Measurements from ENCODE around the gene DGKH. TPM values are rescaled to one million over a fixed set of nuclear protein-coding genes. Genes with fewer than 3 reads are reported as not detected.

DGKH gene
- total RNA-seq, 1 experiment from 2014 or later: 9.3 TPM

GRCh38 chr13:42215578-42216421 lies 167.4 kb downstream of the DGKH start:
- no TSS peak for BruUV-seq (replicated peaks)
- ChIA-PET CTCF (interaction anchor here (0.7 kb wide), 1 partner anchor 57 kb away, joined by 3 read pairs; no protein-coding TSS in a partner anchor), POLR2A (ENCODE audit: unreplicated experiment) (no interaction called here)
- Histone ChIP-seq H3K36me3 (ENCODE audit: low read depth) (no peaks in the 10 kb centered on the region), H2AFZ (no peak overlapping the region), H3K27me3 (ENCODE audit: insufficient read depth, low read depth) (no peaks in the 10 kb centered on the region), H3K79me2 (ENCODE audit: low read depth) (no peaks in the 10 kb centered on the region), H3K4me3 (no peak overlapping the region), H3F3A (ENCODE audit: insufficient read depth, low read depth) (no peaks in the 10 kb centered on the region), H3K9me3 (ENCODE audit: insufficient read depth, low read depth) (no peaks in the 10 kb centered on the region), H3K27ac (no peak overlapping the region), H3K4me2 (no peak overlapping the region), H3K4me1 (replicated peaks; ENCODE audit: insufficient read depth) (no peaks in the 10 kb centered on the region), H3K9me2 (ENCODE audit: insufficient read depth) (no peaks in the 10 kb centered on the region), H4K20me1 (ENCODE audit: insufficient read depth) (no peaks in the 10 kb centered on the region)
- intact Hi-C loops (cut with micrococcal nuclease; ENCODE audit: unreplicated experiment): loop anchor here (5.0 kb wide), 1 partner anchor 548 kb away; no protein-coding TSS in a partner anchor
- no peak for TF ChIP-seq EZH2 (IDR thresholded peaks at IDR 0.05; ENCODE audit: low read depth)
- TF ChIP-seq CTCF (conservative IDR thresholded peaks at IDR 0.05): peak; percentile 64
- peak in 1 of 2 experiments; percentile 24 for DNase-seq

- Histone ChIP-seq H3K4me3 (no peak overlapping the region), H4K20me1 (ENCODE audit: insufficient read depth) (no peaks in the 10 kb centered on the region), H3K9me2 (ENCODE audit: insufficient read depth) (no peaks in the 10 kb centered on the region), H3K4me2 (no peak overlapping the region), H3K27ac (no peak overlapping the region), H2AFZ (no peak overlapping the region), H3K79me2 (ENCODE audit: low read depth) (no peaks in the 10 kb centered on the region), H3K9me3 (ENCODE audit: insufficient read depth, low read depth) (no peaks in the 10 kb centered on the region), H3K27me3 (ENCODE audit: insufficient read depth, low read depth) (no peaks in the 10 kb centered on the region), H3F3A (ENCODE audit: insufficient read depth, low read depth) (no peaks in the 10 kb centered on the region), H3K36me3 (ENCODE audit: low read depth) (no peaks in the 10 kb centered on the region), H3K4me1 (replicated peaks; ENCODE audit: insufficient read depth) (no peaks in the 10 kb centered on the region)
- no peak for TF ChIP-seq EZH2 (IDR thresholded peaks at IDR 0.05; ENCODE audit: low read depth)
- TF ChIP-seq CTCF (conservative IDR thresholded peaks at IDR 0.05): no peak
- CTCF ChIA-PET: interaction anchor here (0.7 kb wide), 1 partner anchor 56 kb away, joined by 3 read pairs; no protein-coding TSS in a partner anchor
- no TSS peak for BruUV-seq (replicated peaks)
- intact Hi-C loops (cut with micrococcal nuclease; ENCODE audit: unreplicated experiment): loop anchor here (5.0 kb wide), 1 partner anchor 549 kb away; no protein-coding TSS in a partner anchor
- no peak for DNase-seq
- POLR2A ChIA-PET (ENCODE audit: unreplicated experiment): no interaction called here
These were observed 167.9 kb downstream of the DGKH start for GRCh38 chr13:42216422-42216735.

GRCh38 chr13:42218576-42218975 lies 170.1 kb downstream of the DGKH start:
- no peaks in the 10 kb centered on the region for H4K20me1 ChIP-seq (ENCODE audit: insufficient read depth)
- H3K9me3 ChIP-seq (ENCODE audit: insufficient read depth, low read depth): no peaks in the 10 kb centered on the region
- BruUV-seq (replicated peaks): no TSS peak
- no peaks in the 10 kb centered on the region for H3K4me1 ChIP-seq (replicated peaks; ENCODE audit: insufficient read depth)
- H2AFZ ChIP-seq: no peak overlapping the region
- H3K27me3 ChIP-seq (ENCODE audit: insufficient read depth, low read depth): no peaks in the 10 kb centered on the region
- H3K4me3 ChIP-seq: no peak overlapping the region
- no peaks in the 10 kb centered on the region for H3K79me2 ChIP-seq (ENCODE audit: low read depth)
- no peak for DNase-seq
- no peak overlapping the region for H3K4me2 ChIP-seq
- ChIA-PET CTCF (no interaction called here), POLR2A (ENCODE audit: unreplicated experiment) (no interaction called here)
- H3K27ac ChIP-seq: no peak overlapping the region
- no peak for TF ChIP-seq CTCF (conservative IDR thresholded peaks at IDR 0.05)
- no peak for TF ChIP-seq EZH2 (IDR thresholded peaks at IDR 0.05; ENCODE audit: low read depth)
- no peaks in the 10 kb centered on the region for H3K36me3 ChIP-seq (ENCODE audit: low read depth)
- H3K9me2 ChIP-seq (ENCODE audit: insufficient read depth): no peaks in the 10 kb centered on the region
- no peaks in the 10 kb centered on the region for H3F3A ChIP-seq (ENCODE audit: insufficient read depth, low read depth)
- intact Hi-C loops (cut with micrococcal nuclease; ENCODE audit: unreplicated experiment): loop anchor here (5.0 kb wide), 1 partner anchor 551 kb away; no protein-coding TSS in a partner anchor

All from PC-9 (cell line).